GM12875 (cell line): ENCODE results near the gene NPSR1.
A peak's percentile ranks its signal among the peaks of the same experiment; 100 is the strongest.
"Not testable (repeated sequence)": the region's sequence is repeated elsewhere in the genome, so short reads cannot be mapped to it uniquely, and the experiment has no call there.

Experiments used
- H3K4me3 ChIP-seq: one replicate; pipeline ENCODE4 v1.5.1; 2011; ENCODE audit warnings: low read depth, low read length, control low read depth
- CTCF ChIP-seq: IDR thresholded peaks from 2 replicates; pipeline ENCODE4 v1.5.1; 2011; ENCODE audit warnings: low read depth, mild to moderate bottlenecking, control low read depth, inconsistent platforms, low read length, moderate library complexity, borderline replicate concordance; ENCODE audit not compliant: insufficient read depth

The NPSR1 gene

GRCh38 chr7:34807548-34808340 is 149.7 kb downstream of the NPSR1 start:
- H3K4me3 ChIP-seq: no peak overlapping the region
- TF ChIP-seq CTCF: no peak

GRCh38 chr7:34814203-34814842 is 156.3 kb downstream of the NPSR1 start:
- H3K4me3 ChIP-seq: not testable (repeated sequence)

DNA sequence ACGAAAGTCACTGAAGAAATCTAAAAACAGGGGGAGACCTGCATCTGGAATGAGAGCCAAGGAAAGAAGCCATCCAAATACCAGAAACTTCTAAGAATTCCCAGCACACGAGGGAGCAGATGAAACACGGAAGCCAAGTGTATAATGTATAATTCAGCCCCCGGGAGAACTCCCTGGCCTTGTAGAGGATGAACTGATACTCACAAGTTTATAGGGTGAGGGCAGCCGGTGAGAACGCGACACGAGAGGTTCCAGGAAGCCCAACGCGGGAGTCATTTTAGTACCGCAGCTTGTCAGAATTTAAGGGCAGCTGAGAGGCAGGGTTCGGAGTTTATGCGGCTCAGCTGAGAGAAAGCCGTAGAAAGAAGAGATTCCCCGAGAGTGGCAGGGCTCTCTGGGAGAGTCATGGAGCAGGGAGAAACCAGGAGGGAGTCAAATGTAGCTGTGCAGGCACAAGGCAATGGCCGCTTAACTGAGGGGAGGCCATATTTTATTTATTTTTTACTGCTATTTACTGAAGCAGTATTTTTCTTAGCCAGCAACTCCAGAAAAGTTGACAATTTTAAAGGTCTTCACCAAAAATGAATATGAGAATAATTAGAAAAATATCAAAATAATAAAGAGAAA is 164.0 kb downstream of the NPSR1 start:
- H3K4me3 ChIP-seq: no peak overlapping the region
- no peak for TF ChIP-seq CTCF

GRCh38 chr7:34823650-34824258 is 165.7 kb downstream of the NPSR1 start:
- H3K4me3 ChIP-seq: no peak overlapping the region
- TF ChIP-seq CTCF: peak; percentile 76

GRCh38 chr7:34825221-34825620 is 167.2 kb downstream of the NPSR1 start:
- H3K4me3 ChIP-seq: no peak overlapping the region
- no peak for TF ChIP-seq CTCF

- H3K4me3 ChIP-seq: no peak overlapping the region
- TF ChIP-seq CTCF: no peak
These were observed 172.4 kb downstream of the NPSR1 start for GRCh38 chr7:34830390-34830789.

GRCh38 chr7:34831436-34831835 is 173.4 kb downstream of the NPSR1 start:
- no peak for TF ChIP-seq CTCF
- H3K4me3 ChIP-seq: no peak overlapping the region
